GM21367 (cell line): Measurements from ENCODE around the gene MCM10.

Experiments used
- ATAC-seq: cut with Tn5 transposase; IDR thresholded peaks from one replicate; pipeline ENCODE4 v1.9.1; 2021; ENCODE audit not compliant: unreplicated experiment

Gene MCM10

GRCh38 chr10:13256627-13257026 is 95.3 kb downstream of the MCM10 start:
- no peak for ATAC-seq

GRCh38 chr10:13257621-13258140 is 96.3 kb downstream of the MCM10 start:
- ATAC-seq = no peak
